Ishikawa (cell line): ENCODE data around the gene TANGO6.

Experiments used
- CEBPB ChIP-seq: IDR thresholded peaks from 2 replicates; pipeline ENCODE4 v1.6.1; 2012
- CREB1 ChIP-seq: IDR thresholded peaks from 2 replicates; pipeline ENCODE4 v1.6.1; 2012; ENCODE audit warnings: low read depth
- EGR1 ChIP-seq: IDR thresholded peaks from 2 replicates; pipeline ENCODE4 v1.6.1; 2012
- EP300 ChIP-seq: IDR thresholded peaks from 2 replicates; pipeline ENCODE4 v1.6.1; 2012; ENCODE audit warnings: borderline replicate concordance
- FOXM1 ChIP-seq: IDR thresholded peaks from 2 replicates; pipeline ENCODE4 v1.6.1; 2012; ENCODE audit warnings: low read depth, borderline replicate concordance
- MAX ChIP-seq: IDR thresholded peaks from 2 replicates; pipeline ENCODE4 v1.6.1; 2012
- NFIC ChIP-seq: IDR thresholded peaks from 2 replicates; pipeline ENCODE4 v1.6.1; 2012
- RAD21 ChIP-seq: IDR thresholded peaks from 2 replicates; pipeline ENCODE4 v1.6.1; 2012; ENCODE audit warnings: low read depth
- REST ChIP-seq: IDR thresholded peaks from 2 replicates; pipeline ENCODE4 v1.6.1; 2012; ENCODE audit warnings: low read depth, mild to moderate bottlenecking
- TAF1 ChIP-seq: IDR thresholded peaks from 2 replicates; pipeline ENCODE4 v1.6.1; 2012; ENCODE audit warnings: low read depth, mild to moderate bottlenecking
- TCF12 ChIP-seq: IDR thresholded peaks from 2 replicates; pipeline ENCODE4 v1.6.1; 2012; ENCODE audit warnings: low read depth
- TEAD4 ChIP-seq: IDR thresholded peaks from 2 replicates; pipeline ENCODE4 v1.6.1; 2012
- USF1 ChIP-seq: IDR thresholded peaks from 2 replicates; pipeline ENCODE4 v1.6.1; 2012
- YY1 ChIP-seq: IDR thresholded peaks from 2 replicates; pipeline ENCODE4 v1.6.1; 2012; ENCODE audit warnings: low read depth
- ZBTB7A ChIP-seq: IDR thresholded peaks from 2 replicates; pipeline ENCODE4 v1.6.1; 2012; ENCODE audit warnings: low read depth

TANGO6 gene

GRCh38 chr16:68843482-68844210 lies at the start of gene TANGO6:
TSS of gene TANGO6 (plus strand) at chr16:68843531. CDS start at chr16:68843618, 87 bp downstream.
- TF ChIP-seq ZBTB7A = peak; percentile 90
- no peak for TF ChIP-seq USF1
- TF ChIP-seq TEAD4 = no peak
- TF ChIP-seq FOXM1 = no peak
- peak; percentile 99 for TF ChIP-seq YY1
- no peak for TF ChIP-seq CREB1
- TF ChIP-seq TAF1 = peak; percentile 95
- TF ChIP-seq MAX = peak; percentile 70
- no peak for TF ChIP-seq TCF12
- no peak for TF ChIP-seq RAD21
- no peak for TF ChIP-seq EP300
- no peak for TF ChIP-seq CEBPB
- TF ChIP-seq REST = no peak
- TF ChIP-seq EGR1 = 0 out of 2 replicates have a peak, but pooled peaks have one; percentile 51
- 0 out of 2 replicates have a peak, but pooled peaks have one; percentile 19 for TF ChIP-seq NFIC

- TF ChIP-seq TCF12 (0 out of 2 replicates have a peak, but pooled peaks have one; percentile 15), TEAD4 (peak; percentile 40; the same call in 1 of the 2 replicates), EP300 (no peak)
Observed at GRCh38 chr16:68798398-68798797, 44.9 kb upstream of the TANGO6 start.

- TF ChIP-seq RAD21 = peak; percentile 87
- TF ChIP-seq CREB1 = no peak
- no peak for TF ChIP-seq TCF12
- TF ChIP-seq TEAD4 = peak; percentile 62
- TF ChIP-seq FOXM1 = no peak
Observed at GRCh38 chr16:68800257-68800875, 43.0 kb upstream of the TANGO6 start.

GRCh38 chr16:68802190-68802589 lies 41.1 kb upstream of the TANGO6 start:
- TF ChIP-seq EP300 (no peak), TAF1 (no peak), TEAD4 (no peak), RAD21 (no peak), USF1 (no peak), EGR1 (no peak), ZBTB7A (no peak), MAX (no peak), CREB1 (no peak), REST (no peak), NFIC (no peak), YY1 (no peak), TCF12 (no peak), CEBPB (no peak), FOXM1 (no peak)

- TF ChIP-seq EGR1 (no peak), FOXM1 (no peak)
Observed at GRCh38 chr16:68806422-68806821, 36.9 kb upstream of the TANGO6 start.

- TF ChIP-seq EGR1 (no peak), EP300 (no peak)
Observed at GRCh38 chr16:68806981-68807380, 36.4 kb upstream of the TANGO6 start.
